ENCODE results near the gene TMEM72.

DNA sequence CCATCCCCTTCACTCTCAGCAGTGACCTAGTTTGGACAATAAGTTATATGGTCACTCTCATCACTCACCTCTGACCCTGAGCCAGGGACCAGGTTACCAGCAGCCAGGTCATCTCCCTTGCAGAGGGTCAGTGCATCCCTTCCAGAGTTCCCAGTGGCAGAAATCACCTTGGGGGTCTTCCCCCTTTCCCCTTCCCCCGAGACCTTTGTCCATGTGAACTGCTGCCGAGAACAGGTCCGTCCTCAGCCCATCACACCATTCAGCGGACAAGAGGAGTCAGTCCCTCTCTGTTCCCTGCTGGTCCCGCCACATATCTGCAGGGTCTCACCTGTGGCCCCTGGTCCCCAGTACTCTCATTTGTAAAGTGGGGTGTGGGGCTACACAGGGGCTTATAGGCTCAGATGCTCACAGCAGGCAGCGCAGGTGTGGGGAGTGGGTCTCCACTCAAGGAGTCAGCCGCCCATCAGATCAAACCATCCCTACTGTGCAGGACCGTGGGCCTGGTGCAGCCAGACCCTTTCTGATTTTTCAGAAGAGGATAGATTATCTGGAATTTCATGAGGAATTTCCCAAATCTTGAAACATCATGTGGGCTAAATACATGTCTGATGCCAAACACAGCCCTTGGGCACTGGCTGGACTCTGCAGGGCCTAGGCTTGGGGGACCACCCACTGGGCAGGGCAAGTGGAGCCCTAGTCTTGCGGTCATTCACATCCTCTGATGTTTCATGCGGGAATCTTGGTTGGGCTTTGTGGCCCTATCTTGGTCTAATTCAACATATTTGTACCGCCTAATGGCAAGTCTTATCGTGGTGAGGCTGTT is 61.0 kb downstream of the TMEM72 start:
- no peak for TF ChIP-seq CTCF (conservative IDR thresholded peaks at IDR 0.05; ENCODE audit: low read depth, low read length)
- no peak for TF ChIP-seq EZH2phosphoT487 (IDR thresholded peaks at IDR 0.05; ENCODE audit: borderline replicate concordance, low read length)
- TF ChIP-seq EZH2 (IDR thresholded peaks at IDR 0.05; ENCODE audit: low read length, unreplicated experiment), result no peak

All from PC-3 (cell line).